GM12878 (cell line): ENCODE data around the gene KAZN. TPM values are rescaled to one million over a fixed set of nuclear protein-coding genes. Genes with fewer than 3 reads are reported as not detected.

ENCODE experiments used
- ATAC-seq: fragments of 200-7000 bp; cut with Tn5 transposase; 3 replicates; pipeline ENCODE4 v1.9.1; 2020; ENCODE audit warnings: mild to moderate bottlenecking, moderate library complexity
- BruUV-seq: library from RNA; stranded (reverse); fragments of 400-500 nt; replicated peaks from 2 replicates; lab custom pipeline; 2021; lab: Mats Ljungman, UMichigan
- CTCF ChIA-PET: fragments of 300-600 bp; sonication (Branson Sonifier 250); formaldehyde crosslinking; extraction: SDS; loops from one replicate; lab custom pipeline; 2021; ENCODE audit warnings: inconsistent platforms; lab: Yijun Ruan, JAX
- POLR2A ChIA-PET: fragments of 350-600 bp; formaldehyde crosslinking; extraction: SDS; loops from one replicate; lab custom pipeline; 2021; ENCODE audit warnings: inconsistent platforms; lab: Charles Lee
- RAD21 ChIA-PET: fragments of 300-600 bp; sonication (Branson Sonifier 250); formaldehyde crosslinking; loops from one replicate; lab custom pipeline; 2023; ENCODE audit warnings: antibody characterized with exemption; ENCODE audit not compliant: unreplicated experiment; lab: Charles Lee
- SMC1A ChIA-PET: fragments of 300-600 bp; sonication (Branson Sonifier 250); formaldehyde crosslinking; loops from one replicate; lab custom pipeline; 2023; ENCODE audit not compliant: unreplicated experiment, uncharacterized antibody; lab: Charles Lee
- DNase-seq: peaks from one replicate; pipeline ENCODE4 v3.0.0-alpha.2; 2011; ENCODE audit warnings: low read depth, low spot score
- FAIRE-seq: peaks from 3 replicates; lab custom pipeline; 2011; peaks lifted over from hg19 to GRCh38; lab: Jason Lieb, UNC
- H2AFZ ChIP-seq: 2 replicates; pipeline ENCODE4 v1.6.0; 2011; ENCODE audit warnings: low read depth, low read length, control low read depth; ENCODE audit not compliant: control insufficient read depth
- H3K27ac ChIP-seq: 2 replicates; pipeline ENCODE4 v1.5.1; 2011; ENCODE audit warnings: control low read depth; ENCODE audit not compliant: control insufficient read depth, insufficient read depth
- H3K27me3 ChIP-seq, 2 experiments: replicated peaks in 1 of 2; 2 replicates each; pipeline versions ENCODE4 v1.6.0 to v1.6.1; 2011; ENCODE audit warnings: low read length in 1 of 2; ENCODE audit not compliant: control insufficient read depth in 2 of 2, insufficient read depth in 2 of 2
- H3K36me3 ChIP-seq, 2 experiments: 2 replicates each; pipeline ENCODE4 v1.5.1; 2011; ENCODE audit warnings: low read length in 1 of 2; ENCODE audit not compliant: control insufficient read depth in 2 of 2, insufficient read depth in 2 of 2
- H3K4me1 ChIP-seq: 2 replicates; pipeline ENCODE4 v1.6.1; 2011; ENCODE audit warnings: mild to moderate bottlenecking, low read length, moderate library complexity, mixed read lengths; ENCODE audit not compliant: control insufficient read depth, insufficient read depth
- H3K4me2 ChIP-seq: 2 replicates; pipeline ENCODE4 v1.6.0; 2011; ENCODE audit warnings: control low read depth; ENCODE audit not compliant: control insufficient read depth, insufficient read depth
- H3K4me3 ChIP-seq: fragments of 200-600 bp; sonication (generic); 2 replicates; pipeline ENCODE4 v1.5.1; 2016
- H3K79me2 ChIP-seq: 2 replicates; pipeline ENCODE4 v1.6.0; 2011; ENCODE audit warnings: low read length; ENCODE audit not compliant: control insufficient read depth, insufficient read depth
- H3K9ac ChIP-seq: 2 replicates; pipeline ENCODE4 v1.8.0; 2011; ENCODE audit warnings: low read length, control low read depth, mixed read lengths; ENCODE audit not compliant: control insufficient read depth, insufficient read depth
- H3K9me3 ChIP-seq: replicated peaks from 3 replicates; pipeline ENCODE4 v1.5.1; 2011; ENCODE audit warnings: mild to moderate bottlenecking, low read length; ENCODE audit not compliant: control insufficient read depth, insufficient read depth
- H4K20me1 ChIP-seq: 2 replicates; pipeline ENCODE4 v1.6.0; 2011; ENCODE audit not compliant: control insufficient read depth, insufficient read depth
- CBX5 ChIP-seq: sonication (generic); IDR thresholded peaks from 2 replicates; pipeline ENCODE4 v1.6.1; 2016; ENCODE audit warnings: low read depth, moderate library complexity, mild to moderate bottlenecking, inconsistent platforms
- KLF5 ChIP-seq: fragments of 450-650 bp; IDR thresholded peaks from 2 replicates; pipeline ENCODE4 v1.6.1; 2014; ENCODE audit warnings: mild to moderate bottlenecking; ENCODE audit not compliant: partially characterized antibody
- PML ChIP-seq: IDR thresholded peaks from 2 replicates; pipeline ENCODE4 v1.6.1; 2012; ENCODE audit warnings: low read length, inconsistent platforms
- RAD21 ChIP-seq: IDR thresholded peaks from 2 replicates; pipeline ENCODE4 v1.6.1; 2011; ENCODE audit warnings: mild to moderate bottlenecking, low read depth, low read length, moderate library complexity; ENCODE audit not compliant: insufficient read depth
- RUNX3 ChIP-seq: IDR thresholded peaks from 2 replicates; pipeline ENCODE4 v1.6.1; 2012; ENCODE audit warnings: low read length, inconsistent platforms
- SIX5 ChIP-seq: IDR thresholded peaks from 2 replicates; pipeline ENCODE4 v1.6.1; 2011; ENCODE audit warnings: mild to moderate bottlenecking, low read depth, low read length, moderate library complexity; ENCODE audit not compliant: severe bottlenecking
- TARDBP ChIP-seq: IDR thresholded peaks from 2 replicates; pipeline ENCODE4 v1.6.1; 2016; ENCODE audit warnings: borderline replicate concordance
- TCF12 ChIP-seq: IDR thresholded peaks from 2 replicates; pipeline ENCODE4 v1.6.1; 2011; ENCODE audit warnings: low read depth, mild to moderate bottlenecking, low read length
- ZNF384 ChIP-seq: IDR thresholded peaks from 2 replicates; pipeline ENCODE4 v1.6.1; 2012; ENCODE audit warnings: low read depth, mild to moderate bottlenecking, low read length, improper control_type of control experiment, borderline replicate concordance
- ZNF622 ChIP-seq: fragments of 450-650 bp; IDR thresholded peaks from 2 replicates; pipeline ENCODE4 v1.6.1; 2017; ENCODE audit warnings: mild to moderate bottlenecking, inconsistent platforms
- WGBS: methylation state at CpG from one replicate; pipeline ENCODE4 v1.1.6; 2016; ENCODE audit warnings: low lambda C conversion rate; ENCODE audit not compliant: insufficient replicate concordance, insufficient coverage; ENCODE audit errors: missing lambda C conversion rate; 5-methylcytosine and 5-hydroxymethylcytosine counted together
- in situ Hi-C: fragments of 300-500 bp; cut with MboI; formaldehyde crosslinking; loops from 9 replicates; pipeline ENCODE4 v1.14.3; 2018; ENCODE audit warnings: mixed read lengths
- intact Hi-C: fragments of 100-400 bp; cut with micrococcal nuclease; formaldehyde crosslinking; loops from one replicate; pipeline ENCODE4 v1.14.2; 2022; ENCODE audit not compliant: unreplicated experiment
- polyA plus RNA-seq, 11 experiments: library from polyadenylated mRNA; depleted of rRNA in 4 of 11; unstranded in 6 of 11; stranded (reverse) in 5 of 11; fragments of >200 nt; fragmentation: Nextera tagmentation in 4 of 11; fragmentation: Illumina TruSeq in 1 of 11; extraction: Ambion mirVana in 4 of 11; extraction: Trizol in 1 of 11; gene quantifications; 1 replicate in 1 of 11; 2 replicates in 10 of 11; pipeline versions ENCODE4 v1.2.1 to v1.2.3, GENCODE V29; 2011 to 2016; ENCODE audit warnings: inconsistent platforms in 2 of 11, missing spikeins in 2 of 11, low read depth in 1 of 11
- total RNA-seq, 4 experiments: library from RNA; depleted of rRNA in 3 of 4; stranded (reverse); fragments of >200 nt in 3 of 4; fragmentation: Illumina TruSeq in 1 of 4; extraction: Trizol in 1 of 4; gene quantifications; 2 replicates each; pipeline versions ENCODE4 v1.2.1 to v1.2.3, GENCODE V29; 2013 to 2021
- TF ChIP-seq, protein P1 (sequence below): IDR thresholded peaks from 2 replicates; pipeline ENCODE4 v1.6.1; 2012; ENCODE audit warnings: improper control_type of control experiment, low read depth, low read length; ENCODE audit not compliant: insufficient replicate concordance

The KAZN gene
- total and polyA plus RNA-seq, 10 of the 15 experiments (the other 5 are each of a cell fraction or from before 2014, with no cell fraction given): 0.72 to 4.0 (median 1.2) TPM

- Histone ChIP-seq H3K4me1 (no peaks in the 10 kb centered on the region), H3K9ac (no peak overlapping the region), H3K36me3 (no peaks in the 10 kb centered on the region), H3K4me2 (no peak overlapping the region), H4K20me1 (no peaks in the 10 kb centered on the region), H3K79me2 (no peaks in the 10 kb centered on the region), H3K27me3 (no peaks in the 10 kb centered on the region; a peak in 1 of 4 replicates)
- CTCF ChIA-PET: no interaction called here
- DNase-seq: no peak
- intact Hi-C loops: no loop called here
- FAIRE-seq: no peak
- RAD21 ChIA-PET: no interaction called here
- no TSS peak for BruUV-seq
- TF ChIP-seq CBX5: no peak
- no peak for TF ChIP-seq RUNX3
- no peak for TF ChIP-seq TCF12
- no peak for TF ChIP-seq SIX5
- TF ChIP-seq, all 136 proteins: peak for 0
- Histone ChIP-seq H3K27ac (no peak overlapping the region), H2AFZ (no peak overlapping the region), H3K4me3 (no peak overlapping the region), H3K9me3 (no peaks in the 10 kb centered on the region)
- ChIA-PET SMC1A (no interaction called here), POLR2A (no interaction called here)
- 7% methylated on average over 11 of the region's 11 CpGs for WGBS
- ATAC-seq: no peak
- in situ Hi-C loops: no loop called here
Measured at GRCh38 chr1:14937288-14937949, 338.9 kb downstream of the KAZN start.

GRCh38 chr1:14939527-14940284 lies 341.2 kb downstream of the KAZN start:
- DNase-seq (no peak), FAIRE-seq (no peak), ATAC-seq (no peak)
- Histone ChIP-seq H3K4me1 (no peaks in the 10 kb centered on the region), H3K36me3 (no peaks in the 10 kb centered on the region), H3K4me3 (no peak overlapping the region), H3K27me3 (no peaks in the 10 kb centered on the region; a peak in 1 of 4 replicates), H3K79me2 (no peaks in the 10 kb centered on the region), H2AFZ (no peak overlapping the region), H3K4me2 (no peak overlapping the region), H3K27ac (no peak overlapping the region), H3K9me3 (no peaks in the 10 kb centered on the region), H3K9ac (no peak overlapping the region), H4K20me1 (no peaks in the 10 kb centered on the region)
- POLR2A ChIA-PET: interaction anchor here (0.6 kb wide), 1 partner anchor 290 kb away, joined by 3 read pairs; no protein-coding TSS in a partner anchor
- intact Hi-C loops (no loop called here), in situ Hi-C loops (no loop called here)
- RAD21 ChIA-PET: no interaction called here
- CTCF ChIA-PET: no interaction called here
- SMC1A ChIA-PET: no interaction called here
- no TSS peak for BruUV-seq
- 30% methylated on average over 9 of the region's 9 CpGs for WGBS
- TF ChIP-seq KLF5 (no peak), ZNF384 (no peak), RAD21 (no peak), ZNF622 (no peak), PML (no peak), TARDBP (no peak)
- TF ChIP-seq, protein P1, sequence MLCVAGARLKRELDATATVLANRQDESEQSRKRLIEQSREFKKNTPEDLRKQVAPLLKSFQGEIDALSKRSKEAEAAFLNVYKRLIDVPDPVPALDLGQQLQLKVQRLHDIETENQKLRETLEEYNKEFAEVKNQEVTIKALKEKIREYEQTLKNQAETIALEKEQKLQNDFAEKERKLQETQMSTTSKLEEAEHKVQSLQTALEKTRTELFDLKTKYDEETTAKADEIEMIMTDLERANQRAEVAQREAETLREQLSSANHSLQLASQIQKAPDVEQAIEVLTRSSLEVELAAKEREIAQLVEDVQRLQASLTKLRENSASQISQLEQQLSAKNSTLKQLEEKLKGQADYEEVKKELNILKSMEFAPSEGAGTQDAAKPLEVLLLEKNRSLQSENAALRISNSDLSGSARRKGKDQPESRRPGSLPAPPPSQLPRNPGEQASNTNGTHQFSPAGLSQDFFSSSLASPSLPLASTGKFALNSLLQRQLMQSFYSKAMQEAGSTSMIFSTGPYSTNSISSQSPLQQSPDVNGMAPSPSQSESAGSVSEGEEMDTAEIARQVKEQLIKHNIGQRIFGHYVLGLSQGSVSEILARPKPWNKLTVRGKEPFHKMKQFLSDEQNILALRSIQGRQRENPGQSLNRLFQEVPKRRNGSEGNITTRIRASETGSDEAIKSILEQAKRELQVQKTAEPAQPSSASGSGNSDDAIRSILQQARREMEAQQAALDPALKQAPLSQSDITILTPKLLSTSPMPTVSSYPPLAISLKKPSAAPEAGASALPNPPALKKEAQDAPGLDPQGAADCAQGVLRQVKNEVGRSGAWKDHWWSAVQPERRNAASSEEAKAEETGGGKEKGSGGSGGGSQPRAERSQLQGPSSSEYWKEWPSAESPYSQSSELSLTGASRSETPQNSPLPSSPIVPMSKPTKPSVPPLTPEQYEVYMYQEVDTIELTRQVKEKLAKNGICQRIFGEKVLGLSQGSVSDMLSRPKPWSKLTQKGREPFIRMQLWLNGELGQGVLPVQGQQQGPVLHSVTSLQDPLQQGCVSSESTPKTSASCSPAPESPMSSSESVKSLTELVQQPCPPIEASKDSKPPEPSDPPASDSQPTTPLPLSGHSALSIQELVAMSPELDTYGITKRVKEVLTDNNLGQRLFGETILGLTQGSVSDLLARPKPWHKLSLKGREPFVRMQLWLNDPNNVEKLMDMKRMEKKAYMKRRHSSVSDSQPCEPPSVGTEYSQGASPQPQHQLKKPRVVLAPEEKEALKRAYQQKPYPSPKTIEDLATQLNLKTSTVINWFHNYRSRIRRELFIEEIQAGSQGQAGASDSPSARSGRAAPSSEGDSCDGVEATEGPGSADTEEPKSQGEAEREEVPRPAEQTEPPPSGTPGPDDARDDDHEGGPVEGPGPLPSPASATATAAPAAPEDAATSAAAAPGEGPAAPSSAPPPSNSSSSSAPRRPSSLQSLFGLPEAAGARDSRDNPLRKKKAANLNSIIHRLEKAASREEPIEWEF: no peak
